Activated CD4-positive, CD25-positive, alpha-beta regulatory T cell treated with anti-CD3 and anti-CD28 coated beads, Interleukin-2, amount 50 U/mL, for 24 hours (primary cell): Measurements from ENCODE around the gene FXYD6.

ENCODE experiments used
- ATAC-seq, 2 donors: fragments of 150-1000 bp; cut with Tn5 transposase; one replicate each; pipeline ENCODE4 v1.10.0; 2021; ENCODE audit warnings: mild to moderate bottlenecking in 1 of 2, moderate library complexity in 1 of 2

The FXYD6 gene

GRCh38 chr11:117828611-117829368 is 47.7 kb downstream of the FXYD6 start:
- ATAC-seq: peak; percentile 99

GRCh38 chr11:117827521-117828511 is 48.6 kb downstream of the FXYD6 start:
- no peak for ATAC-seq

DNA sequence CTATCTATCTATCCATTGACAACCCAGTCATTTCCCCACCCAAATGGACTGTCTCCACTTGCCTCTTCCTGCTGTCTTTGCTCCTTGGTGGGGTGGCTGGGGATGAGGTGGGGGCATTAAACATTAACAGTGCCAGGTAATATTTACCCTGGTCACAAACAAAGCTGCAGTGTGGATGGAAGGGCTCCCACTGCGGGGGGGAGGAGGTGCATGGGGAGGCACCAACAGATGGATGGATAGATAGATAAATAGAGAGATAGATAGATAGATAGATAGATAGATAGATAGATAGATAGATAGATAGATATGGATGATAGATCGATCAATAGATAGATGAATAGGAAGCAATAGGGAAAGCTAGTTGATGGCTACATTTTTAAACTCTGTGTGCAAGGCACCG is 49.6 kb downstream of the FXYD6 start:
- no peak for ATAC-seq

DNA sequence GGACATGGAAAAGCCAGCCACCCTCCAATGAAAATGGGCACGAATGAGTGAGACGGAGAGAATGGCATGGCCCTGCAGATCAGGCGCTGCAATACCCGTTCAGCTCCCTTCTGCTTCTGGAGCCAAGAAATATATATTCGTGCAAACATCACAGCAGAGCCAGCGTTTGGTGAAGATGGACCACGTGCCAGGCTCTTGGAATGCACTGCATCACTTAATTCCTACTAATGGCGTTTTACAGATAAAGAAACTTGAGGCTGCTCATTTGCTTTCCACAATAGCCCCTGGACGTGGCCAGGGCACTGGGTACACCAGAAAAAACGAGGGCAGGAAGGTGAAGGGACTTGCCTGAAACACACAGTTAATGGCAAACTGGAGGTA is 50.3 kb downstream of the FXYD6 start:
- ATAC-seq: no peak

DNA sequence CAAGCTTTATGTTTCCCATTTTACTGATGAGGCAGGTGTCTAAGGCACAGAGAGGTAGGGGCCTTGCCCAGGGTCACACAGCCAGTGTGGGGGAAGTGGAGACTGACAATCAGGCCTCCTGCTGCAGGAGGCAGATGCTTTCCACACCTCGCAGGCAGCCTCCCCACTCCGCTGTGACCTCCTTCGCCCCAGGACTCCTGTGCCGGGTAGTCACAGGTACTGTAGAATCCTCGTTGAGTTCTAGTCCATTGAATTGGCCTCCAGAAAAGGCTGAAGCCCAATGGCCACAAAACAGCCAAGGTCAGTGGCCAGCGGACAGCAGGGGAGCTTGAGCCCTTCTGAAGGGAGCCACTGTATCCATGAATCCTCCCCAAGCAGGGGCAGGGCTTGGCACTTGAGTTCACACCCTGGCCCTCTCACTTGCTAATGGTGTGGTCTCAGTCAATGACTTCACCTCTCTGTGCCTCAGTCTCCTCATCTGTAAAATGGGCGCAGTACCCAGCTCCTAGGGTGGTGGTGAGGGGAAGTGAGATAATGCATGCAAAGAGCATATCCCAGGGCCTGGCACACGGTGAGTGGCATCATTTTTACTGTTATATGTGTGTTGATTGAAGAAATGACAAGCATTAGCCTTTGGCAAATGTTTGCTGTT is 50.8 kb downstream of the FXYD6 start:
- ATAC-seq: no peak

GRCh38 chr11:117824571-117825537 is 51.6 kb downstream of the FXYD6 start, which contains the start of gene FXYD2:
Gene FXYD2, minus strand, starts transcription at chr11:117824744. Its CDS starts 66 bp downstream, at chr11:117824678.
- no peak for ATAC-seq

DNA sequence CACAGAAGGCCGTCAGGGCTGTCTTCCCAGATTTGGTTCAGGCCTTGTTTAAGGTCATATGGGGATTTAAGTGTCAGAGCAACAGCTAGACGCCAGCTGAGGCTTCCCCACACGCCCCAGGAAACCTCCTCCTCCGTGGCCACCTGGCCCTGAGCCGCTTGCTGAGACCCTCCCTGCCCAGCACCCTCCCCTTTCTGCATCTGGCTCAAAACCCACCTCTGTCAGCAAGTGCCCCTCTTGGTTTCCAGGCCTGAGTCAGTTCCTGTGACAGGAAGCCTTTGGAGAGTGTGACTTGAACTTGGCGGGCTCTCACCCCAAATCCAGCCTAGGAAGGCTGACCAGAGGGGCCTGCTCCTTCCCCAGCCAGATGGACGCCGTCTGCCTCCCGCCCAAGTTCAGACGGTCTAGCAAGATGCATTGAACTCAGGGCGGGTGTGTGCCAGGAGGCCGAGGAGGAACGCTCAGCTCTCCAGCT is 52.5 kb downstream of the FXYD6 start:
- no peak for ATAC-seq

- ATAC-seq: peak; percentile 40 to 58
Observed at GRCh38 chr11:117823294-117823945, 53.0 kb downstream of the FXYD6 start.

- ATAC-seq: no peak
Observed at GRCh38 chr11:117822074-117823033, 54.1 kb downstream of the FXYD6 start.

DNA sequence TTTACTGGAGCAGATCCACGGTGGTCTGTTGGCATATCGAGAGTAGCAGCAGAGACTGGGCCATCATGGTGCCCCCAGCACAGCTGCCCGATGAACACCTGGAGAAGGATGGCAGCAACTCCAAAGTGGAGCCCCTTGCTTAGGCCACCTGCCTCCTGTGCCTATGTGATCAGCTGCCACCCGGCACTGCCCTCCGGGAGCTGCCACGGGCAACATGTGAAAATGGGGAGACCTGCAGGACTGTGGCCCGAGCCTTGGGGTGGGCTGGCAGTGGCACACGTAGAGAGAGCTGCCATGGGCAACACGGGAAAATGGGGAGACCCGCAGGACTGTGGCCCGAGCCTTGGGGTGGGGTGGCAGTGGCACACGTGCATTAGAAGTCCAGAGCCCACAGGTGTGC is 55.0 kb downstream of the FXYD6 start:
- no peak for ATAC-seq

DNA sequence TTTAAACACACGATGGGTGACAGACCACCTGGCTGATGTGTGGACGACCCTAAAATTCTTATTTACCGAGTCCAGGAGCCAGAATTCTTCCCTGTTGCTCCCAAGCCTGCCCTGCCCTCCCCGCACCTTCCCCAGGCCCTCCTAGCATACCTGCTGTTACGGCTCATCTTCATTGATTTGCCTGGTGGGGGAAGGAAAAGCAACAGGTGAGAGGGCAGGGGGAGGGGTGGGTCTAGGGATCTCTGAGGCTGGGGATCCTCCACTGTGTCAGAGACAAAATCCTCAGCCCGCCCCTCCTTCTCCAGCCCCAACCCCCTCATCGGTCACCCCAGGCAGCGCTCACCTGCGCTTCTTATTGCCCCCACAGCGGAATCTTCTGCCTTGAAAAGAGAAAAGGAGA is 55.9 kb downstream of the FXYD6 start:
- no peak for ATAC-seq

DNA sequence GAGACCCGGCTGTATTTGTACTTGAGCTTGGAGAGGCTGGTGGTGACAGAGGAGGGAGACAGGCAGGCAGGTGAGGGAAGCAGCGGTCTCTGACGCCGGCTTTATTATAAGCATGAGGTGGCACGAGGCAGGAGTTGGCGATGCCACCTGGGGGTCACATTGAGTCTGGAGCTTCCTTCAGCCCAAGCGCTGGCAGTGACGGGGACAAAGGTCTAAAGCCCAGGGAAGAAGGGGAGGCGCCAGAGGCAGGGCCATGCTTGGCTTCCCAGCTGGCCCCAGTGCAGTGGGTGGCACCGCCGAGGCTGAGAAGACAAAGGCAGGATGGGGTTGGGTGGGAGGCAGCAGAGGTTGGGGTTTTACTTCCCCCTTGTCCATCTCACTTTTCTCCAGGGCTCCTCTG is 56.4 kb downstream of the FXYD6 start:
- no peak for ATAC-seq

DNA sequence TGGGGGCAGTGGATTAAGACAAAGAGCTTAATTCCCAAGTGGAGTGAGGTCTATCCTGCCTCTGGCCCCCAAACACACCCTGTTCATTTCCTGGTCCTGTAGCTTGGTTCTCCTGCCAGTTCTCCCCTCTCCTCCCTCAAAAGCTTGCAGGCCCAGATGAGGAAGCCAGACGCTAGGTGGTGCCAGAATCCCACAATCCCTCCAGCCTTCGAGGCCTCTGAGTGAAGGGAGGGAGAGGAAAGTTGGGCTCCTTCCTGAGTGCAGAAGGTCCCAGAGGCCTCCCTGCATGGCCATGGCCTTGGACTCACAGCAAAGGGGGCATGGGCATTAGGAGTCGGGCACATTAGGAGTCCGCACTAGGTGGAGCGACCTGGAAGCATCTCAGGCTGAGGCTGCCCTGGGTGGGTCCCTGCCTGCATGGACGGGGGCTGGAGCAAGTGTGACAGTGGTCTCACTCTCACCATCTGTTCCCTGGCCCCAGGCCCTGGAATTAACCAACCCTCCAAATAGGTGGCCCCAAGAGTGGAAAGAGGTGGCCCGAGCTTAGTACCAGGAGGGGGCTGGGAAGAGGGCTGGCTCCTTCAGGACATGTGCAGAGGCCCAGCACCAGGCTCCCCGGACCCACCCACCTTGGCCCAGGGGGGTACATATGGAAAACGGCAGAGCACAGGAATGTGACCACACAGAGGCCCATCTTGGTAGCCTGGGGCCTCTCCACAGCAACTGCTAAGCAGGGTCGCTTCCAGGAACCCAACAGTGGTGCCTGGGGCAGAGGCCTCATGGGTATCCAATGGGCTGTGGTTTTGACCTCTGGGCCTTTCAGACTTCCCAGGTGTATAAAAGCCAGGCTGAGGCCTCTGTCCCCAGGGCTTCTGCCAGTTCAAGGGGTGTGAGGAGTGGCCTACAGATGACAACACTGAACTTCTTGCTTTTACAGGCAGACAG is 57.1 kb downstream of the FXYD6 start:
- no peak for ATAC-seq

- ATAC-seq: peak; percentile 28 to 43
Observed at GRCh38 chr11:117818041-117818873, 58.2 kb downstream of the FXYD6 start.

- peak; percentile 49 to 50 for ATAC-seq
Observed at GRCh38 chr11:117817368-117818040, 59.0 kb downstream of the FXYD6 start.

GRCh38 chr11:117816846-117817367 is 59.6 kb downstream of the FXYD6 start:
- ATAC-seq: no peak
